Sigmoid colon (tissue), 7 donors: ENCODE measurements around the gene HPS3. TPM values are rescaled to one million over a fixed set of nuclear protein-coding genes. Genes with fewer than 3 reads are reported as not detected.
"Not testable (repeated sequence)": the region's sequence is repeated elsewhere in the genome, so short reads cannot be mapped to it uniquely, and the experiment has no call there.

Source experiments
- DNase-seq: peaks from one replicate; pipeline ENCODE4 v3.0.0-alpha.2; 2019
- H3K27ac ChIP-seq, 4 donors: fragments of 200-600 bp; sonication (generic); one replicate each; pipeline ENCODE4 v1.5.1; 2016 to 2019; ENCODE audit warnings: mild to moderate bottlenecking in 1 of 4
- H3K27me3 ChIP-seq, 3 donors: fragments of 200-600 bp; sonication (generic); one replicate each; pipeline ENCODE4 v1.5.1; 2019; ENCODE audit warnings: mild to moderate bottlenecking in 1 of 3
- H3K36me3 ChIP-seq, 4 donors: fragments of 200-600 bp; sonication (generic); one replicate each; pipeline ENCODE4 v1.5.1; 2016 to 2019
- H3K4me1 ChIP-seq, 4 donors: fragments of 200-600 bp; sonication (generic); one replicate each; pipeline ENCODE4 v1.5.1; 2017 to 2019
- H3K4me3 ChIP-seq, 4 donors: fragments of 200-600 bp; sonication (generic); one replicate each; pipeline ENCODE4 v1.5.1; 2017 to 2019; ENCODE audit warnings: mild to moderate bottlenecking in 2 of 4, moderate library complexity in 1 of 4
- H3K9me3 ChIP-seq, 4 donors: fragments of 200-600 bp in 3 of 4; sonication (generic) in 3 of 4; one replicate each; pipeline versions ENCODE4 v1.5.1 to v1.6.1; 2013 to 2019
- EP300 ChIP-seq, 4 donors: sonication (generic); formaldehyde crosslinking; IDR thresholded peaks; one replicate each; pipeline ENCODE4 v1.6.1; 2017; ENCODE audit warnings: antibody characterized with exemption in 4 of 4
- POLR2A ChIP-seq, 2 donors: fragments of 450-650 bp; IDR thresholded peaks; one replicate each; pipeline ENCODE4 v1.6.1; 2016; ENCODE audit warnings: antibody characterized with exemption in 2 of 2, mild to moderate bottlenecking in 2 of 2, moderate library complexity in 2 of 2
- POLR2AphosphoS5 ChIP-seq, 4 donors: sonication (generic); formaldehyde crosslinking; IDR thresholded peaks; one replicate each; pipeline ENCODE4 v1.6.1; 2017; ENCODE audit warnings: antibody characterized with exemption in 4 of 4
- WGBS, 2 donors: extraction: QIAGEN DNeasy Blood & Tissue Kit; methylation state at CpG; one replicate each; pipeline ENCODE4 v1.1.7; 2013; 5-methylcytosine and 5-hydroxymethylcytosine counted together
- intact Hi-C: fragments of 100-400 bp; cut with DNase I; formaldehyde crosslinking; loops from one replicate; pipeline ENCODE4 v1.15.1; 2023
- polyA plus RNA-seq, 3 donors: library from polyadenylated mRNA; stranded (reverse); fragments of 200-250 nt; gene quantifications; one replicate each; pipeline ENCODE4 v1.2.3, GENCODE V29; 2013
- total RNA-seq, 4 donors: library from RNA; depleted of rRNA; stranded (reverse); fragments of >200 nt; gene quantifications; one replicate each; pipeline ENCODE4 v1.1.0, GENCODE V29; 2016
- TF ChIP-seq, protein P1 (sequence below), 4 experiments: fragments of 450-650 bp in 3 of 4; fragments of 200-600 bp in 1 of 4; IDR thresholded peaks; one replicate each; pipeline ENCODE4 v1.5.1; 2016 to 2019; ENCODE audit warnings: antibody characterized with exemption in 4 of 4, mild to moderate bottlenecking in 3 of 4, moderate library complexity in 2 of 4
- donor health status: healthy with polysubstance abuse.
- donor health status: Bipolar disorder and iron deficiency.
- donor health status: healthy.

Gene HPS3
- total and polyA plus RNA-seq, 7 donors, result 7.8 to 25.3 (median 14.8) TPM

DNA sequence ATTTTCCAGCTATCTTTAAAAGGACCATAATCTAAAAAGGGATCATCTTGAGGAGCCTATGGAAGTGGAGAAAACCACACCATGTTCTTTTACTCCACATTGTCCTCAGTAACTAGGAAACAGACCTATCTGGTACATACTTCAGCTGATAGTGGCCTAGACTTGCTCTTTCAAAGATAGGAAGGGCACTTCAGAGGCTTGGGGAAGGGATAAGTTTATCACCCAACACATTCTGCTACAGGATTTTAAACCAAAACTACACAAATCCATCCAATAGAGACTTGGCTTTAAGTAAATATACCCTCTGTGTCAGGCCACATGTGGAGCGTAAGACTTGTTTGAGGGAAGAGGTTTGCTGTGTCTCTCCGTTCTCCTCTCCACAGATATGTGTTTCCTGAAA is 56.8 kb downstream of the HPS3 start:
- Histone ChIP-seq H3K4me1 (no peaks in the 10 kb centered on the region), H3K27me3 (no peaks in the 10 kb centered on the region), H3K36me3 (no peaks in the 10 kb centered on the region), H3K27ac (no peak overlapping the region), H3K9me3 (no peaks in the 10 kb centered on the region), H3K4me3 (no peak overlapping the region)
- TF ChIP-seq EP300 (IDR thresholded peaks at IDR 0.05) (no peak), POLR2AphosphoS5 (IDR thresholded peaks at IDR 0.05) (no peak), POLR2A (IDR thresholded peaks at IDR 0.05) (no peak)
- TF ChIP-seq, protein P1, sequence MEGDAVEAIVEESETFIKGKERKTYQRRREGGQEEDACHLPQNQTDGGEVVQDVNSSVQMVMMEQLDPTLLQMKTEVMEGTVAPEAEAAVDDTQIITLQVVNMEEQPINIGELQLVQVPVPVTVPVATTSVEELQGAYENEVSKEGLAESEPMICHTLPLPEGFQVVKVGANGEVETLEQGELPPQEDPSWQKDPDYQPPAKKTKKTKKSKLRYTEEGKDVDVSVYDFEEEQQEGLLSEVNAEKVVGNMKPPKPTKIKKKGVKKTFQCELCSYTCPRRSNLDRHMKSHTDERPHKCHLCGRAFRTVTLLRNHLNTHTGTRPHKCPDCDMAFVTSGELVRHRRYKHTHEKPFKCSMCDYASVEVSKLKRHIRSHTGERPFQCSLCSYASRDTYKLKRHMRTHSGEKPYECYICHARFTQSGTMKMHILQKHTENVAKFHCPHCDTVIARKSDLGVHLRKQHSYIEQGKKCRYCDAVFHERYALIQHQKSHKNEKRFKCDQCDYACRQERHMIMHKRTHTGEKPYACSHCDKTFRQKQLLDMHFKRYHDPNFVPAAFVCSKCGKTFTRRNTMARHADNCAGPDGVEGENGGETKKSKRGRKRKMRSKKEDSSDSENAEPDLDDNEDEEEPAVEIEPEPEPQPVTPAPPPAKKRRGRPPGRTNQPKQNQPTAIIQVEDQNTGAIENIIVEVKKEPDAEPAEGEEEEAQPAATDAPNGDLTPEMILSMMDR (IDR thresholded peaks at IDR 0.05), result no peak
- no peak for DNase-seq
- WGBS, 2 donors, result 96% methylated on average over 2 of the region's 2 CpGs
- intact Hi-C loops, result loop anchor here (10.0 kb wide), 1 partner anchor 89 kb away; no protein-coding TSS in a partner anchor

DNA sequence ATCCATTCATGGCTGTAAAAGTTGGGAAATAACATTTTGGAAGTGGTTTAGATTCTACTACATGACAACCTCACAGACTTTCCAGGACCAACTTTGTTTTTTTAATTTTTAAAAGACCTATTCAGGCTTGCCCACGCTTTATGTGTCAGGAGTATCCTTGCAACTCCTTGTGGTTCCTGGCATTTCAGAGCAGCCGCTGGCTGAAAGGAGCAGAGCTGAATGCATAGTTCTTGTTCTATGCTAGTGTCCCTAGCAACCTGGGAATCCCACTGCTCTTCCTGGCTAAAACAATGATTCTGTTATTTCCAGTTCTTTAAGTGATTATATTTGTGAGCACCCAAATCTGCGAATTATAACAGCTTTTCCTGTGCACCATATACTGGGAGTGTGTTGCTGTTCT is 57.3 kb downstream of the HPS3 start:
- Histone ChIP-seq H3K27me3 (no peaks in the 10 kb centered on the region), H3K27ac (no peak overlapping the region), H3K4me3 (no peak overlapping the region), H3K36me3 (no peaks in the 10 kb centered on the region), H3K4me1 (no peaks in the 10 kb centered on the region), H3K9me3 (no peaks in the 10 kb centered on the region)
- intact Hi-C loops, result loop anchor here (10.0 kb wide), 1 partner anchor 88 kb away; no protein-coding TSS in a partner anchor
- DNase-seq, result no peak
- WGBS, 2 donors, result 97% methylated on average over 3 of the region's 3 CpGs
- TF ChIP-seq POLR2AphosphoS5 (IDR thresholded peaks at IDR 0.05) (no peak), POLR2A (IDR thresholded peaks at IDR 0.05) (no peak), EP300 (IDR thresholded peaks at IDR 0.05) (no peak)
- TF ChIP-seq, protein P1 (IDR thresholded peaks at IDR 0.05), result no peak

DNA sequence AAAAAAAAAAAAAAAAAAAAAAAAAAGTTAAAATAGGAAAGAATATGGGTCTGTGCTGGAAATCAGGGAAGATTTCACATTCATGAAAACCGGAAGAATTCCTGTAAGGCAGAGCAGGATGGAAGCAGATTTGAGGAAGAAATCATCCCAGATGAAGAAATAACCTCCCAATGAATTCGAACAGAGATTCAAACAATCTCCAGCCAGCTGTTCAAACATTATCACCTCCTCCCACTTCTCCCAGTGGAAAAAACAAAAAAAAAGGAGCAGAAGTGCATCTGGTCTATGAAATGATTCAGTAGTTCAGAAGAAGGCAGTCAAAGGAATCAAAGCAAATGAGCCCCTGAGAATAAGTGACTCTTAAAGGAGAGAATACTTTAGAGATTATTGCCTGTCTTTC is 59.1 kb downstream of the HPS3 start:
- no peaks in the 10 kb centered on the region for H3K9me3 ChIP-seq
- no peak overlapping the region for H3K27ac ChIP-seq
- TF ChIP-seq POLR2AphosphoS5 (IDR thresholded peaks at IDR 0.05), result no peak
- TF ChIP-seq EP300 (IDR thresholded peaks at IDR 0.05), result no peak
- TF ChIP-seq, protein P1 (IDR thresholded peaks at IDR 0.05), result no peak
- no peak for TF ChIP-seq POLR2A (IDR thresholded peaks at IDR 0.05)
- no peaks in the 10 kb centered on the region for H3K36me3 ChIP-seq
- no peaks in the 10 kb centered on the region for H3K27me3 ChIP-seq
- intact Hi-C loops, result loop anchor here (10.0 kb wide), 1 partner anchor 86 kb away; no protein-coding TSS in a partner anchor
- no peaks in the 10 kb centered on the region for H3K4me1 ChIP-seq
- WGBS, 2 donors, result 34 to 76% methylated on average over 2 of the region's 2 CpGs
- no peak for DNase-seq
- no peak overlapping the region for H3K4me3 ChIP-seq

DNA sequence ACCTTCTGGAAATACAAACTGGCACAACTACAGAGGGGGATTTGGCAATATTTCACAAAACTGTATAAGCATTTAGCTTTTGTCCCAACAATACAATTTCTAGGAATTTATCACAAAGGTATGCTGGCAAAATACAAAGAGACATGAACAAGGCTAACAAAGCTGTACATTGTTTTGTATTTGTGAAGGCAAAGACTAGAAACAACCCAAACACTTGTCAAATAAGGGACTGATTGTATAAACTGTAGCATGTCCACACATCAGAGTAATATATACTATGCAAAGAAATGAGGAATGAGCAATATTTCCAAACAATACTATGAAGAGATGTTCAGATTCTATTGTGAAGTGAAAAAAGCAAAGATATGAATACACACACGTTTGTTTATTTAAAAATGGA is 65.8 kb downstream of the HPS3 start:
- H3K4me1 ChIP-seq, result no peaks in the 10 kb centered on the region
- DNase-seq, result no peak
- no peaks in the 10 kb centered on the region for H3K9me3 ChIP-seq
- intact Hi-C loops, result no loop called here
- 71 to 88% methylated on average over 1 of the region's 1 CpG for WGBS, 2 donors
- no peaks in the 10 kb centered on the region for H3K36me3 ChIP-seq
- TF ChIP-seq POLR2AphosphoS5 (IDR thresholded peaks at IDR 0.05) (no peak), EP300 (IDR thresholded peaks at IDR 0.05) (no peak), POLR2A (IDR thresholded peaks at IDR 0.05) (no peak)
- TF ChIP-seq, protein P1 (IDR thresholded peaks at IDR 0.05), result no peak
- H3K4me3 ChIP-seq, result no peak overlapping the region
- no peak overlapping the region for H3K27ac ChIP-seq
- H3K27me3 ChIP-seq, result no peaks in the 10 kb centered on the region

DNA sequence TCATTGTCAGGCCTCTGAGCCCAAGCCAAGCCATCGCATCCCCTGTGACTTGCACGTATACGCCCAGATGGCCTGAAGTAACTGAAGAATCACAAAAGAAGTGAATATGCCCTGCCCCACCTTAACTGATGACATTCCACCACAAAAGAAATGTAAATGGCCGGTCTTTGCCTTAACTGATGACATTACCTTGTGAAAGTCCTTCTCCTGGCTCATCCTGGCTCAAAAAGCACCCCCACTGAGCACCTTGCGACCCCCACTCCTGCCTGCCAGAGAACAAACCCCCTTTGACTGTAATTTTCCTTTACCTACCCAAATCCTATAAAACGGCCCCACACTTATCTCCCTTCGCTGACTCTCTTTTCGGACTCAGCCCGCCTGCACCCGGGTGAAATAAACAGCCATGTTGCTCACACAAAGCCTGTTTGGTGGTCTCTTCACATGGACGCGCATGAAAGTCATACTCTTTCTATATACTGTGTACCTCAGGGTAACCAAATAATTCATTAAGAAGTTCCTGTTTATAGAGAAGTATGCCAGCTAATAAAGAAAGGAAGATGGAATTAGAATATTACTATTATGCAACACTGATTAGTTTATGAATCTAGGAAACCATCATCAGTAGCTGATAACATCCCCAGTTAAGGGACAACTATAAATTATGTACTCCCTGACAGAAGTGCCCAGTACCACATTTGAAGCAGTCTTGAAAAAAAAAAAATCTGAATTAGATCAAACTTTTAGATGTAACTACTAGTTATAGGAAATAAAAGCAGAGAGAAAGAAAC is 67.6 kb downstream of the HPS3 start:
- DNase-seq, intact Hi-C loops, H3K27ac ChIP-seq, H3K9me3 ChIP-seq, H3K27me3 ChIP-seq, H3K4me1 ChIP-seq, H3K36me3 ChIP-seq: not testable (repeated sequence)
- H3K4me3 ChIP-seq, result peak overlapping the region in 1 of 4 donors; percentile 4
- 87 to 91% methylated on average over 12 of the region's 12 CpGs for WGBS, 2 donors
